ENCODE measurements around the gene KLHDC8A.
"Not testable (repeated sequence)": the region's sequence is repeated elsewhere in the genome, so short reads cannot be mapped to it uniquely, and the experiment has no call there.

KLHDC8A gene

DNA sequence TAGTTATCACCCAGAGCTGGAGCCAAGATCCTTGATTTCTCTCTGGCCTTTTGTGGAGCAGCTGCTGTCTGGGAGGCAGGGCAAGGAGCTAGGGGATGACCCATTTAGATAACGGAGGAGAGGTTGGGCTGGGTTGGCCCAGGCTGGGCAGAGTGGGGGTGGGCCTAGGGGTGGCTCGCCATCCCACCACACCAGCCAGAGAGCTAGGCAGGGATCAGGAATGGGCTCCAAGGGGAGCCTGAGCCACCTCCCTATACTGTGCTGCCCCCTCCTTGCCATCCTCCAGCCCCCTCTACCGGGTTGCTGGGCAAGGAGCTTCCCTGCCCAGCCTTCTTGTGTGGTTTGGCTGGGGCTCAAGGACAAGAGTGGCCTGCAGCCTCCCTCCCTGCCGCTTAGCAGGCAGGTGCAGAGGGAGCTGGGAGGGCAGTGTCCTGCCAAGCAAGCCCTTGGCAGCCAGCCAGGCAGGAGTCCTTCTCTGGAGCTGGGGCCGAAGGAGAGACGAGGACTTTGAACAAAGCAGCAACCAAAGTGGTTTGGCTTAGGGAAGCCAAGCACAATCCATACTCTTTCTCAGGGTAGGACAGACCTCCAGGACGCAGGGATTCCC, 39.3 kb downstream of the KLHDC8A start:
- peak in 1 of 2 experiments; percentile 45 for DNase-seq

DNA sequence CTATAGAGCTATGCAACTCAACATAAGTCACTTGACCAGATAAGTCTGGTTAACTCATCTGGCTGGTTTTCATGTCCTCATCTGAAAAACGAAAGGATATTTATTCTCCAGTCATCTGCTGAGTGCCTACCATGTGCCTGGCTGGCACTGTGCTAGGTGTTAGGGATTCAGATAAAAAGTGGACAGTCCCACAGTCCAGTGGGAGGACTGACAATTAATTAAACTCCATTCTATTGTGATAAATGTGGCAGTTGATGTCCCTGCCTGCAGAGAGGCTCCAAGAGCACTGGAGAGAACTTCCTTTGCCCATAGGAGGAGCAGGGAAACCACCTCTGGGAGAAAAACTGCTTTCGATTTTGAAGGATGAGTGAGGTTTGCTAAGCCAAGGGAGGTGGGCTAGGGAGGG, 40.6 kb downstream of the KLHDC8A start:
- DNase-seq = no peak

DNA sequence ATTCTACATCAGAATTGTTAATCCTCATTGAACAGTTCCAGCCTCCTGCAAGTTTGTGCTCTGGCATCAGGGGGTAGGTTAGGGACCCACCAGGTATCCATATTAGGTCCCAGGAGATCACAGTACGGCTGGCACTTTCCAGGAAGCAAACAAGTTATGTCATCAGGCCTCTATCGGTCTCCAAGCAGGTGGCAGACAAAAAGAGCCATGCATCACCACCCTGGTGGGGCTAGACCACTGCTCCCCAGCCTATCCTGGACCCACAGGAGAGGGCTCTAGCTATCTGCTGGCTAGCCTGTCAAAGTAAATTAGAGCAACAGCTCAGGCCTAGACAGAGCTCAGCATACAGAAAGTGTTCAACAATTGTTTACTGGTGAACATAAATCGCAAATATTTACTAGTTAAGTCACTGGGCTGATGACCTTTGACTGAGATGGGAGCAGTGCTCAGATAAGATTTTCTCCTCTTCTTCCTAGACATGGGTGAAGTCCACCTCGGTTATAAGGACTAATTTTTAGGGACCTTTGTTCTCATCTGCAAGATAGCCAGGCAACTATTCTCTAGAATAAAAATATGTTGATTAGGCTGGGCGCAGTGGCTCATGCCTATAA, 41.6 kb downstream of the KLHDC8A start:
- DNase-seq = no peak

DNA sequence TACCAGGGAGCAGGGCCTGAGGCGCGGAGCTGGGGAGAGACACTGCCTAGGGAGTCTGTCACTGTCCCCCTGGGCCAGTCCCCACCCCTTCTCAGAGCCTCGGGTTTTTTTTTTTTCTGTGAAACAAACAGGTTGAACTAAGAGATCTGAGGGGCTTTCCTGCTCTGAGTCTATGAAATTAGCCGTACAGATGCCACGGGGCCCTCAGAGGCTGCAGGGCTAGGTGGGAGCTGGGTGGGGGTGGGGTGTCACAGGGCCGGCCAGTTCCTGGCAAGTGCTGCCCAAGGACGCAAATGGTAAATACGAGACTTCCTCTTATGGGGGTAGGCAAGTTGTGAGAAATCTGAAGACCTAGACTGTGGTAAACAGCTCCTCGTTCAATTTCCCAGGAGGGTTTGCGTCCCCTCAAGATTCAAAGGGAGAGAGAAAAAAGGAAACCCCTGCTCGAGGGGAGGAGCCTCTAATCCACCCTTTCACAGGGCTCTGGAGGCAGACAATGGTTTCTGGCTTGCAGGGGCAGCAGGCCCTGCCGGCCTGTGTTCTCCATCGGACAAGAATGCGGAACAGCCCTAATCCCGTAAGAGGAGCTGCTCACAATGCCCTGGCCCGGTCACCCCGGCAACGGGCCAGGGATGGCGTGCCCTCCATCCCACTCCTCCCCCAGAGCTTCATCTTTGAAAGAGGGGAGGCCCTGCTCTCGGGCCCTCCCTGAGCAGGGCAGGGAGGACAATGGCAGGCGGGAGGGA, 43.0 kb downstream of the KLHDC8A start:
- peak; percentile 51 to 81 for DNase-seq

DNA sequence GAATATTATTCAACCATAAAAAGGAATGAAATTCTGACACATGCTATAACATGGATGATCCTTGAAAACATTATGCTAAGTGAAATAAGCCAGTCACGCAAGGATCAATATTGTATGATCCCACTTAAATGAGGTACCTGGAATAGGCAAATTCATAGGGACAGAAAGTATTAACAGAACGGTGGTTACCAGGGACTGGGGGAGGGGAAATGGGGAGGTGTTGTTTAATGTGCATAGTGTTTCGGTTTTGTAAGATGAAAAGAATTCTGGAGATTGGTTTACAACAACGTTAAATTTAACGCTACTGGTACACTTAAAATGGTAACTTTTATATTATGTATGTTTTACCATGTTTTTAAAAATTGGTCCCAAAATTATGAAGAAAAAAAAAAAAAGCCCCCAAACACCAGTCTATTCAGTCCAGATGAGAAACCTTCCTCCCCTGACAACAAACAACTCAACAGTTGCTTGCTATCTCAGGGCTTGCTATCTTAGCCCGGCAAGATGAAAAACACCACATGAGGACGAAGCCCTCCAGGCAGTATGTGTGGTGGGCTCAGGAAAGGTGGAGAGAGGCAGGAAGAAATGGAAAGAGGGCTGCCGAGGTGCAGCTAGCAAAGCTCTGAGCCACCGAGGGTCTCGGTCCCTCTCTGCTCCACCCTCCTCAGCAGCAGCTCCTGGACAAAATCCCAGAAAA, 43.7 kb downstream of the KLHDC8A start:
- DNase-seq = no peak

DNA sequence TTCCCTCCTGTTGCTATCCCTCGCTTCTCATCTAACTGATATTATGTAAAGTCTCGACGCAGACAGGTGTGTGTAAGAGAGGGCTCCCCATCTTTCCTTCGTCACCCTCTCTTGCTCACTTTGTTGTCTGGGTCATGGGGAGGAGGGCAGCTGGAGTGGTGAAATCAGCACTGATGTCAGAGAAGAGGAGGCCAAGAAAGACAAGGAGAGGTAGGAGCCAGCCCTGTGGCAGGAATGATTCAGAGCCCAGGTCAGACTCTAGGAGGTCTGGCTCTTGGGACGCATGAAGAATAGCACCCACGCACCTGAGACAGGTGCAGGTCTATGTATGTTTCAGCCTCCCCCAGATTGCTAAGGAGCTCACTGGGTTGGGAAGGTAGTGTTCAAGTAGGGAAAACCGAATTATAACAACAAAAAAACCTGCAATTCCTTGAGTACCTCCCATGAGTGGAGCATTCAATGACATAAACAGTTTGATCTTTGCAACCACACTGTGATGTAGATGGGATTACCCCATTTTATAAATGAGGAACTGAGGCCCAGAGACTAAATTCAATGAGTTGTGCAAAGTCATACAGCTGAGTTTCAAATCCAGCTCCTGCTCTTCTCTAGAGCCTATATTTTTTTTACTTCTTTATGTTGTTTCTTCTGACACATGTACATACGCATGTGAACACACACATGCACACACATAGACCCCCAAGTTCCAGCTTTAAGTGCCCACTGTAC, 45.6 kb downstream of the KLHDC8A start:
- no peak for DNase-seq

DNA sequence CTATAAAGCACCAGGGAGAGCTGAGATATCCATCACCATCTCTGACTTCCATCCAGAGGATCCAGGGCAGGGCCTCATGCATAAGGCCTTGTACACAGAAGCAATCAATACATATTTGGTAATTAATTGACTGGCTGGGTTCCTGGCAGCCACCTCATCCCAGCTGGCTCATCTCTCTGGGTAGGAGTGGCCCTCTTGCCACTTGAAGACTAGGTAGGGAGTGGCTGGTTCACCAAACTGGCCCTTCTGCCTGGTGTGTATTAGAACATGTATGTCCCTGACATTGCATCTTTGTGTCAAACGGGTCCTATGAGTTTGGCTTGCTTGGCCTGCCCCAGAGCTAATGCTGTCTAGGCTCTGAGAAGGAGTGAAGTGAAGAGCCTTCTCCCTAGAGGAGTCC, 47.0 kb downstream of the KLHDC8A start:
- DNase-seq = no peak

DNA sequence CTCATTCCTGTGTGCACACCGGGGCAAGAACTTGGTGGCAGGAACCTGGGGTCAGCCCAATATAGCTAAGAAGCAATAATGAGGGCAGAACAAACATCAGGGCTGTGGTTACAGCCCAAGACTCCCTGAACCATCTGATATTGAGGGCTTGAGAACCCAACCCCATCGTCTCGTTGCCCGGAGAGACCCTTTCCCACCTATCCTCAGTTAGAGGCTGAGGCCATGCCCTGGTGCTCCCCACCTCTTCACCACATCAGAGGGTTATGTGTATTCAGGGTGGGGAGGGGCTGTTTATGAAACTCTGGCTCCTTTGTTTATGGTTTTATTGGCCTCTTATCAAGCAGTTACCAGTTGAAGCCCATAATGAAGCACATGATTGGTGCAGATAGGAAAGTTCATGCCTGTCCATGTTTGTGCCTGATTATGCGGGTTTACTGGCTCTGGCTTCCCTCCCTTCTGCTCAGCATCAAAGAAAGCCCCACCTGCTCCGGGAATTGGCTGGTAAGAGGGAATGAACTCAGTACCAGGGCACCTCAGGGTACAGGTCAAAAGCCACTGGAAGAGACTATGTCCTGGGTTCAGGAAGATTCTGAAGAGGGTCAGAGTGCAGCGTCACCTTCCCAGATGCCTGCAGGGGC, 49.7 kb downstream of the KLHDC8A start:
- DNase-seq = no peak

DNA sequence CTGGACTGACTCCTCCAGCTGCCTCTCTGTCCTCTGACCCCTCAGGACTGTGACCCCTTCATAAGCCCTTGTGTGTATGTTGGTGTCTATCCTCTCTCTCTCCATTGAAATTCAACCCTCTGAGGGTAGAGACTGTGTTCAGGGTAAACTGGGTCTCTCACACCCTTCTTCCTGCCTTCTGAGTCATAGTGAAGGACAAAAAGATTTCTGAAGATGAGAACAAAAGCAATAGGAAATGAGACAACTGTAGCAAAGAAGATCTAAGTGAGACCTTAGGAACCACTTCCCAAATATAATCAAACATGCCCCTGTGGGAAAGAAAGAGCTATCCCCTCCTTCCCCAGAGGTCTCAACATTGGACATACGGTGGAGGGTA, 52.0 kb downstream of the KLHDC8A start:
- no peak for DNase-seq

DNA sequence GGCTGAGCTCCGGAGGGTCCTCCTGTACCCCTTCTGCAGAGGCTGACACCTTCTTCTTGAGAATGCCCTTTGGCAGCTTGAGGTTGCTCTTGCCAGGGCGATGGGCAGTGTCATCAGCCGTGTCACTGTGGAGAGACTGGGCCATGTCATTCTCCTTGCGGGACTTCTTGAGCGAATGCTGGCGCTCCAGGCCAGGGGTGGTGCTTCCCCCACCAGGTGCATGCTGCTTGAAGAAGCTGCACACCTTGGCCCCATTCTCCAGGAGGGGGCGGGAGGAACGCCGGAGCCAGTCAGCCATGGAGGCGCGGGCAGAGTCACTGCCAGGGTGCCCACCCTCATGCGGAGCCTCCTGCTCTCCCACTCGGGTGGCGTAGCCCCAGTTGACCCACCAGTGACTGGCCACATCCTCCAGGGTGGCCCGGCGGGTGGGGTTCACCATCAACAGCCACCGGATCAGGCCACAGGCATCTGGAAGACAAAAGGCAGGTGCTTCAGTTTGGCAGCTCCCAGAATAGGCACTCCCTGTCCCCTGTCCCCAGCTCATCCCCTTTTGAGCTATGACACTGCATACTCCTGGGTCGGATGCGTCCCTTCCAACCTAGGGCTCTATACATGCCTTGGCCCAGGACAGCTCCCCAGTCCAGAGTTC, 52.6 kb downstream of the KLHDC8A start:
- no peak for DNase-seq

DNA sequence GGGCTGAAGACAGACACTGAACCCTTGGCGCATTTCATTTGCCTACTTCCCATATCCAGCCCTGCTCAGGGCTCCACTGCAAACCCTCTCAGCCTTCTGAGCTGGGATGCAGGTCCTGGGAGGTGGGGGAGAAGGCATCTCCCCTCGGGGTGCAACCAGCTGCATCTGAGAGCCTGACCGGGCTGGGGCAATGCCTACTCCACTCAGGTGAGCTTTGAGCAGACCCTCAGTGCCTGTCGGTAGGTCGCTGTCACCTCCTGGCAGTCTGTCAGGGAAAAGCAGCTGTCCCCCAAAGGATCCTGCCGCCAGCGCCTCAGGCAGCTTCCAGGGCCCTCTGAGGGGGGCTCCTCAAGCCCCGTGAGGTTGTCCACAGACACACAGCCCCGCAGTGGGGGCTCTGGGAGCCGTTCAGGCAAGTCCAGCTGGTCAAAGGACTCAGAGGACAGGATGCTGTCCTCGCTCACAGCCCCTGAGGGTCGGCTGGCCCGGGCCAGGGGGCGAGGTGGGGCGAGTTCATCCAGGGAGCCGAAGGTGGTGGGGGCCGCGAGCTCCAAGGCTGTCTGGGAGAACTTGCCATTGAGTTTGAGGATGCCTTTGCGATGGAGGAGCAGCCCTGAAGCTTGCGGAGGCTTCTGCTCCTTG, 53.4 kb downstream of the KLHDC8A start:
- DNase-seq = no peak

DNA sequence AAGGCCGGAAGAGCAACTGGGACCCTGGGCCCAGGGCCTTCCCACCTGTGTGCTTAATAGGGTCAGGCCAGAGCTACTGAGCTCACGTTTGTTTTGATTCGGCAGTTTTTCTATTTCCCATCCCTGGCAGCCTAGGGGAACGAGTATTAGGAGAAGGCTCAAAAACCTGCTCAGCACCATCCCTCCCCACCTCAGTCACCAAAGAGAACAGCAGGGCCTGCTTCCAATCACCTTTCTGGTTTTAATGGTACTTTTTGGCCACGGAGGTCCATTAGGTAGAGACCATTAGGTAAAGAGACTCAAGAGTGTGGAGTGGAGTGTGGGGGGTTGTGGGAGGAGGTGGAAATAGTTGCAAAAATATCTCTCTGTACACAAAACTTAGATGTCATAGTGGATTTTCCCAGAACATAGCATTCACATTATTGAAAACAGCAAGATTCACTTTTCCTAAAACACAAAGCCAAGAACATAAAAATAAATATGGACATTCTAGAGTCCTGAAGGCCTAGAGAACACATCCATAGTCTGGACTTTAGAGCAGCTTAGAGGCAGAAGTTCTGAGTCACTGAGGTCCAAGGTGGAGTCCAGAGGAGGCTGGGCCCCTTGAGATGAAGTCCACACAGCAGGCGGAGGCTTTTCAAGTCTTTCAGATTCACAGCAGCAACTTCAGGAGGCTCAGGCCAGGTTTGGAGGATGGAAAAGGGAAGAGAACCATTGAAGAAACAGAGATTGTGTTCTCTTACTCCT, 54.7 kb downstream of the KLHDC8A start:
- no peak for DNase-seq

DNA sequence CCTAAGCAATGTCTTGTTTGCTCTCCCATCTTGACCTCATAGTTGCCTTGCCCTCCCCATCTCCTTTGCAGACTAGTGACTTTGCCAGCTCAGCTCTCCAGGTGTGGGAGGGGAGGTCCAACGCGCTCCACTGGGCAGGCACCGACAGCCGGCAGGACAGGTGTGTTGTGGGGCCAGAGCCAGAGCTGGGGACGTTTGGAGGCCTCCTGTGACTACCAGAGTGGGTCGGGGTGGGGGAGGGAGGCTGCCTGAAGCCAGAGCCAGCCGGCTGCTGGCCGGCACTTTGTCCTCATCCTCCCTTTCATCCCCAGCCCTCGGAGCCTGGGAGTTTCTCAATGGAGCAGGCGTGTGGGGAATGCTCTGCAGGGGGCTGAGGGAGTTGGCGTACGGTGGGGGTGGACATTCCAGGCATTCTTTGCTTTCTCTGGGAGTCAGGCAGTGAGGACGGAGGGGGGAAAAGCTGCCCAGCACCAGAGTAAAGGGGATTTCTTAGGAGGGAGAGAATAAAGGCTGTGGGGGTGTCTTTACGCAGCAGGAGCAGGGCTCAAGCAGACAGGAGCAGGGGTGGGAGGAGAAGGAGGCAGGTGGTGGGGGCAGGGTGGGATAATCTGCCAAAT, 55.4 kb downstream of the KLHDC8A start:
- DNase-seq = peak in 1 of 2 experiments; percentile 29

DNA sequence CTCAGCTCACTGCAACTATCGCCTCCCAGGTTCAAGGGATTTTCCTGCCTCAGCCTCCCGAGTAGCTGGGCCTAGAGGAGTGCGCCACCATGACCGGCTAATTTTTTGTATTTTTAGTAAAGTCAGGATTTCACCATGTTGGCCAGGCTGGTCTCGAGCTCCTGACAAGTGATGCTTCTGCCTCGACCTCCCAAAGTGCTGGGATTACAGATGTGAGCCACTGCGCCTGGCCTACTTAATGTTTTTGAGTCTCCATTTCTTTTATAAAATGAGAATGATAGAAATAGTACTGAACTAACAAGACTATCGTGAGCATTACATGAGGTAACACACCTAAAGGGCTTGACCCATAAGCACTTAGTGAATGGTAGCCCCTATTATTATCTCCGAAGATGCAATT, 56.6 kb downstream of the KLHDC8A start:
- DNase-seq = no peak

DNA sequence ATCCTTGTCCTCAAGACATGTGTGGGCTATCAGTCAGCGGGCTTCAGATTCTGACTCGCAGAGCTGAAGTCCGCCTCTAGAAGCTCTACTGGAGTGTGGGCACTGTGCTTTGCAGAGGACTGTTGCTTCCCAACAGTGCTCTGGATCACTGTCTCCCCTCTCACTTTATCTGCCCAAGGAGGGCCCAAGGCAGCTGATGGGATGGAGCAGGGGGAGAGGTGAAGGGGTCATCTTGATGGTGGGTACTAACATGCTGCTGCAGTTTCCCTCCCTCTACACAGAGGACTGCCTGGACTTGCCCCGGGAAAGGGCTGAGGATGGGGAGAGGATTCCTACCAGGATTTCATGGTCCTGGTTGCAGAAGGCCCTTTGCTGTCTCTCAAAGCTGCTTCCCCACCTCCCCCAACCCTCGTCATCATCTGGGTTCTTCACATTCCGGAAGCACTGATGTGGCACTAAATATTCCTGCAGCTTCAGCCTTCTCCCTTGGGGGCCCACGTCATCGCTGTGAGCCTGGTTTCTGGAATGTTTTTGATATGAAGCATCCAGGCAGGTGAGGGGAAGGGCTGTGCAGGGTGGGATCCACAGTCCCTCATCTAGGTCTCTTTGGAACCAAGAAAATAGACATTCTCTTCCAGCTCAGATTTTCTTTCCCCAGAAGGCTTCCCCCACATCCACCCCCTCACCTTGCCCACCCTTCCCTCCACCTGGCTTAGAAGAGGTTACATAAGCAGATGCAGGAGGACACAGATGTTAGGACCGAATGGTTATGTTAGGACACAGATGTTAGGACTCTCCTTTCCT, 58.3 kb downstream of the KLHDC8A start:
- DNase-seq = peak in 1 of 2 experiments; percentile 15

DNA sequence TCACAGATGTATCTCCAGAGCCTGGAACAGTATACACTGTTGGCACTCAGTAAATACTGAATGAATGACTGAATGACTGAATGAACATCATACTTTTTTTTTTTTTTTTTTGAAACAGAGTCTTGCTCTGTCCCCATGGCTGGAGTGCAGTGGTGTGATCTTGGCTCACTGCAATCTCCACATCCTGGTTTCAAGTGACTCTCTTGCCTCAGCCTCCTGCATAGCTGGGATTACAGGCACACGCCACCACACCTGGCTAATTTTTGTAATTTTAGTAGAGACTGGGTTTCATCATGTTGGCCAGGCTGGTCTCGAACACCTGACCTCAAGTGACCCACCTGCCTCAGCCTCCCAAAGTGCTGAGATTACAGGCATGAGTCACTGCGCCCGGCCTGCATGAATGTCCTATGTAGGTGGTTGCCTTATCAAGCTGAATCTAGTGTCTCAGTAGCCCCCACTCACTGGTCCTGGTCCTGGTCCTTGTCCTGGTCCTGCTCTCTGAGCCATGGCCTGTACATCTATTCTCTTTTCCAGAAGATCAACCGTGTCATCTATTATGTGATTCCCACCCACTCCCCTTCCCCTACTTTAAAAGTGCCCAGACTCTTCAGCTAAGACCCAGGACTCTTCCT, 59.1 kb downstream of the KLHDC8A start:
- DNase-seq = not testable (repeated sequence)

DNA sequence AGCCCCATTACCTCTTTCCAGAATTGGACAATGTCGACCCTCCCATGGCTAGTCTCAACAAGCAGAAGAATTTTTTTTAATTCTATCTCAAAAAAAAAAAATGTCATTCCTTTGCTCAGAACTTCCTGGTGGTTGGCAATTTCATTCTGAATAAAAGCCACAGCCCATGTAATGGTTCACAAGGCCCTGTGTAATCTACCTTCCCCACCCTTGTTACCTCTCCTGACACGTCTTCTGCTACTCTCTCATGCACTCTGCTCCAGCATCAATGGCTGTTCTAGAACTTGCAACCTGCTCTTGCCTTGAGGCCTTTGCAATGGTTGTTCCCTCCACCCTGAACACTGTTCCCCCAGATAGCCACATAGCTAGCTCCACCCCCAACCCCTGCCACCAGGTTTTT, 60.6 kb downstream of the KLHDC8A start:
- DNase-seq = no peak

DNA sequence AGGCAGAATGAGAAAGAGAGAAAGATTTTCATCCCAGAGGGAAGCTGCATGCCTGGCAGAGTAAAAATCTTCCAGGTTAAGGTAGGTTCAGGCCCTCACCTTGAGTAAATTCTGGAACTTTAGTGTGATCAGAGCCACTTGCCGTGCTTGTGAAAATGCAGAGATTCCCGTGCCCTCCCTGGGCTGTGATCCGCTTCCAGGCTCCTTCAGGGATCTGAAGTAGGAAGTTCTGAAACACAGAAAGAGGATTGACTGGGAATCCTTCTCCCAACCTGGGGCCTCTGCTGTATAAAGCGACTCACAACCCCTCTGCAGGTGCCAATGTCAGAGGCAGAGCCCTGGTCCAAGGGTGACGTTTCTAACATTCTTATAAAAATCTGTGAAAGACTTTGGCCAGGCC, 61.8 kb downstream of the KLHDC8A start:
- DNase-seq = no peak

Data from NCI-H524 (cell line).